ENCODE data around the gene SGIP1.
"Not testable (repeated sequence)": the region's sequence is repeated elsewhere in the genome, so short reads cannot be mapped to it uniquely, and the experiment has no call there.

SGIP1 gene

DNA sequence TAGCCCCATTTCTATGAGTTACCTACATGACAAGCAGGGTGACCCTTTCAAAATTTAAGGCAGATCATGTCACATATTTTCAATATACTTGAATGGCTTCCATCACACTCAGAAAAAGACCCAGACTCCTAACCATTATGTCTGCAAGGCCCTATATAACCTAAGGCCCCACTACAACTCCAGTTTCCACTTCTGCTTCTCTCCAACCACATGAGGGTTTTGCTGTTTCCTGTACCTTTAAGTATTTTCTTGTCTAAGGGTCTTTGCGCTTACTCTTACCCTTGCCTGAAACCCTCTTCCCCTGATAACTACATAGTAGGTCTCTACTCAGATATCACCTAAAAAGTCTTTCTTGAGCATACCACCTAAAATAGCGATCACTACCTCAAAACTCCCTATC is 46.1 kb downstream of the SGIP1 start:
- no peak for DNase-seq (ENCODE audit: low spot score)
- TF ChIP-seq, protein P1, sequence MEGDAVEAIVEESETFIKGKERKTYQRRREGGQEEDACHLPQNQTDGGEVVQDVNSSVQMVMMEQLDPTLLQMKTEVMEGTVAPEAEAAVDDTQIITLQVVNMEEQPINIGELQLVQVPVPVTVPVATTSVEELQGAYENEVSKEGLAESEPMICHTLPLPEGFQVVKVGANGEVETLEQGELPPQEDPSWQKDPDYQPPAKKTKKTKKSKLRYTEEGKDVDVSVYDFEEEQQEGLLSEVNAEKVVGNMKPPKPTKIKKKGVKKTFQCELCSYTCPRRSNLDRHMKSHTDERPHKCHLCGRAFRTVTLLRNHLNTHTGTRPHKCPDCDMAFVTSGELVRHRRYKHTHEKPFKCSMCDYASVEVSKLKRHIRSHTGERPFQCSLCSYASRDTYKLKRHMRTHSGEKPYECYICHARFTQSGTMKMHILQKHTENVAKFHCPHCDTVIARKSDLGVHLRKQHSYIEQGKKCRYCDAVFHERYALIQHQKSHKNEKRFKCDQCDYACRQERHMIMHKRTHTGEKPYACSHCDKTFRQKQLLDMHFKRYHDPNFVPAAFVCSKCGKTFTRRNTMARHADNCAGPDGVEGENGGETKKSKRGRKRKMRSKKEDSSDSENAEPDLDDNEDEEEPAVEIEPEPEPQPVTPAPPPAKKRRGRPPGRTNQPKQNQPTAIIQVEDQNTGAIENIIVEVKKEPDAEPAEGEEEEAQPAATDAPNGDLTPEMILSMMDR (IDR thresholded peaks at IDR 0.05; ENCODE audit: borderline replicate concordance, control extremely low read depth, extremely low read depth, insufficient read depth, missing control alignments), result no peak
- in situ Hi-C loops (cut with MboI; ENCODE audit: low sequenced_read_pairs, unreplicated experiment), result no loop called here

DNA sequence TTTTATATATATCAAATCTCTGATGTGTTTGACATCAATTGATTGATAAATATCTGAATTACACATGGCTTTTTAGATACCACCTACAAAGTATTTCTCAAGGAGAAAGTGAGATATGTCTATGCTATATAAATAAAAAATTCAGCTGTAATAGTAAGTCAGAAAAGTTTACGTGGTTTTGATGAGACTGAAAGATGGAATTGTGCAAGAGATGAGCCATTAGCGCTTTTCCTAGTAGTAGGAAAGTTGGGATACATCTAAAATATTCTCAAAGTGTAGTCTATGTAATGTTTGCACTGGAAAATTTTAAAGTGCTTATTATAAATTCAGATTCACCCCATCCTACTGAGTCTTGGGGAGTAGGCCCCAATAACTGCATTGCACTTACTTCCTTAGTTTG is 49.1 kb downstream of the SGIP1 start:
- in situ Hi-C loops (cut with MboI; ENCODE audit: low sequenced_read_pairs, unreplicated experiment), result no loop called here
- DNase-seq (ENCODE audit: low spot score), result no peak
- TF ChIP-seq, protein P1 (IDR thresholded peaks at IDR 0.05; ENCODE audit: borderline replicate concordance, control extremely low read depth, extremely low read depth, insufficient read depth, missing control alignments), result no peak

DNA sequence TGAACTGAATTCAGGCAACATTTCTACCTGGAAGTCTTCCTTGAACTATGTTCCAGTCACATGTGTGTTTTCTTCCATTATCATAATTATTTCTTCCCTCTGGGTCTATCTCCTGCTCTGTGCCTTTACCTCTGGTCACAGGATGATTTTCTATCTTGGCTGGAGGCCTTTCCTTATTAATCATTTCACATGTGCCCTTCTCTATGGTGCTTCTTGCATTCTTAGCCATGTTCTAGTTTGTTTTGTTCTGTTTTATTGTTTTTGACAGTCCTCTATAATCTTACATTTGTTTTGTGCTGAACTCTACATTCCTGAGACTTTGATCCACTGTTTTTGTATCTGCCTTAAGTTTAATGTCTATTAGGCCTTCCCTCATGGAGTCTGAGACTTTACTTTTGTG is 51.0 kb downstream of the SGIP1 start:
- no peak for DNase-seq (ENCODE audit: low spot score)
- in situ Hi-C loops (cut with MboI; ENCODE audit: low sequenced_read_pairs, unreplicated experiment), result no loop called here
- TF ChIP-seq, protein P1 (IDR thresholded peaks at IDR 0.05; ENCODE audit: borderline replicate concordance, control extremely low read depth, extremely low read depth, insufficient read depth, missing control alignments), result no peak

DNA sequence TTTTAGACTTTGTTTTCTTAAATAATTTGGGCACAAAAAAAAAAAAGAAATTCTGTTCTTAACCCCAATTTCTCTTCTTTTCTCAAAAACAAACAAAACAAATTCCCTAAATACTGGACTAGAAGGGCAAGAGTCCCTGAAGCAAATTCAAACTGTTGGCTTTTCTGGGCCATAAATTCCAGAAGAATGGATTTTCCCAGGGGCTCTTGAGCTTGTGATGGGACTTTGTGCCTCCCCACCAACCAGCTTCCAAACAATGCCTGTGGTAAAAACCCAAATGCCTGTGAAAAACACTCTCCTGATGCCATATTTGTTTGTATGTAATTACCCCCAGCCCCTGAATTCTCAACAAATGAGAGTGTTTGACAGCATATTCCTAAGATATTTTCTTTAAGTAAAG is 55.4 kb downstream of the SGIP1 start:
- TF ChIP-seq, protein P1 (IDR thresholded peaks at IDR 0.05; ENCODE audit: borderline replicate concordance, control extremely low read depth, extremely low read depth, insufficient read depth, missing control alignments), result no peak
- in situ Hi-C loops (cut with MboI; ENCODE audit: low sequenced_read_pairs, unreplicated experiment), result no loop called here
- DNase-seq (ENCODE audit: low spot score), result no peak

DNA sequence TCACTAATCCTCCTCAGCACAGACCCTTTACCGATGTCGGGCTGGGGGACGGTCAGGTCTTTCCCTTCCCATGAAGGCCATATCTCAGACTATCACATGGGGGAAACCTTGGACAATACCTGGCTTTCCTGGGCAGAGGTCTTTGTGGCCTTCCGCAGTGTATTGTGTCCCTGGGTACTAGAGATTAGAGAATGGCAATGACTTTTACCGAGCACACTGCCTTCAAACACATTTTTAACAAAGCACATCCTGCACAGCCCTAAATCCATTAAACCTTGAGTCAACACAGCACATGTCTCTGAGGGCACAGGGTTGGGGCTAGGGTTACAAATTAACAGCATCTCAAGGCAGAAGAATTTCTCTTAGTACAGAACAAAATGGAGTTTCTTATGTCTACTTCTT is 58.2 kb downstream of the SGIP1 start:
- in situ Hi-C loops (cut with MboI; ENCODE audit: low sequenced_read_pairs, unreplicated experiment); DNase-seq (ENCODE audit: low spot score): not testable (repeated sequence)

DNA sequence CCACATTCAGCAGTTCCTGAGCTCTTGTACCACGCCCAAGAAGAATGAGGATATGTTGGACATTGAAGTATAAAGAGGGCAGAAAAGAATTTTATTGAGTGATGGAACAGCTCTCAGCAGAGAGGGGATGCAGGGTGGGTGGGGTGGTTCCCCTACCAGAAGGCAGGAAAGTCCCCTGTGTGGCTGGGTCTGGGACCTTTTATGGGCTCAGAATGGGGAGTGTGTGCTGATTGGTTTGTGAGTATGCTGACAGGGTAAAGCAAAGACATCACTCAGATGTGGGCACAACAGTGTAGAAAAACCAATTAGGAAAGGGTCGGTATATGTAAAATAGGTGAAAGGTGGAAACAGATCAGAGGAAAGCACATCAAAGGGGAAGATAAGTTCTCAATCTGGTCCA is 62.2 kb downstream of the SGIP1 start:
- DNase-seq (ENCODE audit: low spot score), result no peak
- in situ Hi-C loops (cut with MboI; ENCODE audit: low sequenced_read_pairs, unreplicated experiment), result no loop called here
- TF ChIP-seq, protein P1 (IDR thresholded peaks at IDR 0.05; ENCODE audit: borderline replicate concordance, control extremely low read depth, extremely low read depth, insufficient read depth, missing control alignments), result no peak

DNA sequence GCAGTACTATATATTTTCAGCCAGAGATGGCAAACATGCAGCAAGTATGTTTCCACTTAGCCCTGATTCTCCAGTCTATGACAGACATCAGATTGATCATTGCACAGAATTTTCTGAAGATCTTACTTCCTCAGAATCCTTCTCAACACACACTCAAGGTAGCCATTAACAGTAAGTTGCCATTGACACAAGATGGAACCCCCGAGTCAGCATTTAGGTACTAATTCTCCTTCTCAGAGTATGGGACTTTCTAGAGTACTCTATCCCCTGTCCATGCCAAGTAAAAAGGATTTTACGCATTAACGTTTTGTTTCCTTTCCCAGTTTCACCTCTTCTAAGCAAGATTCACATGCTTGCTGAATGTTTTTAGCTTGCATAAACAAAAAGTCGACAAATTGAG is 63.5 kb downstream of the SGIP1 start:
- no peak for DNase-seq (ENCODE audit: low spot score)
- in situ Hi-C loops (cut with MboI; ENCODE audit: low sequenced_read_pairs, unreplicated experiment), result no loop called here
- TF ChIP-seq, protein P1 (IDR thresholded peaks at IDR 0.05; ENCODE audit: borderline replicate concordance, control extremely low read depth, extremely low read depth, insufficient read depth, missing control alignments), result no peak

Measured in GM13976 (cell line).